ENCODE measurements around the gene GSTM1. TPM values are rescaled to one million over a fixed set of nuclear protein-coding genes. Genes with fewer than 3 reads are reported as not detected.
"Not testable (repeated sequence)": the region's sequence is repeated elsewhere in the genome, so short reads cannot be mapped to it uniquely, and the experiment has no call there.

The GSTM1 gene
- total RNA-seq, 2 experiments from 2014 or later: not detected

GRCh38 chr1:109657970-109658369 lies 29.6 kb upstream of the GSTM1 start:
- ChIA-PET CTCF (no interaction called here), POLR2A (no interaction called here)

- CTCF ChIA-PET: no interaction called here
- POLR2A ChIA-PET: no interaction called here
These were observed 29.0 kb upstream of the GSTM1 start for GRCh38 chr1:109658533-109659042.

GRCh38 chr1:109659145-109659544 lies 28.5 kb upstream of the GSTM1 start:
- ChIA-PET POLR2A (no interaction called here), CTCF (no interaction called here)

- ChIA-PET CTCF (no interaction called here), POLR2A (no interaction called here)
These were observed 27.5 kb upstream of the GSTM1 start for GRCh38 chr1:109659997-109660690.

GRCh38 chr1:109660691-109661026 lies 27.0 kb upstream of the GSTM1 start:
- POLR2A ChIA-PET: not testable (repeated sequence)
- CTCF ChIA-PET: interaction anchor here (2.7 kb wide), 1 partner anchor 20 kb away, joined by 9 read pairs; no protein-coding TSS in a partner anchor

GRCh38 chr1:109661391-109661790 lies 26.2 kb upstream of the GSTM1 start:
- CTCF ChIA-PET: interaction anchor here (2.7 kb wide), 1 partner anchor 21 kb away, joined by 9 read pairs; no protein-coding TSS in a partner anchor
- POLR2A ChIA-PET: no interaction called here

- ChIA-PET CTCF (no interaction called here), POLR2A (no interaction called here)
These were observed 22.9 kb upstream of the GSTM1 start for GRCh38 chr1:109664671-109665070.

GRCh38 chr1:109667452-109668122 lies 20.0 kb upstream of the GSTM1 start, which contains the start of gene GSTM2:
Gene GSTM2, plus strand, starts transcription at chr1:109668057. Its CDS starts 59 bp downstream, at chr1:109668116.
- POLR2A ChIA-PET: no interaction called here
- CTCF ChIA-PET: interaction anchor here (0.9 to 1.4 kb wide), 2 partner anchors 24 to 109 kb away, joined by 3 read pairs; no protein-coding TSS in a partner anchor

- CTCF ChIA-PET: interaction anchor here (0.9 to 1.4 kb wide), 3 partner anchors 25 to 109 kb away, joined by 3 read pairs; no protein-coding TSS in a partner anchor
- POLR2A ChIA-PET: no interaction called here
These were observed 19.4 kb upstream of the GSTM1 start for GRCh38 chr1:109668123-109668775.

- ChIA-PET POLR2A (interaction anchor here (0.6 kb wide), 1 partner anchor 290 kb away, joined by 3 read pairs; no protein-coding TSS in a partner anchor), CTCF (interaction anchor here (1.2 to 2.0 kb wide), 2 partner anchors 28 to 29 kb away, joined by 3 to 7 read pairs; no protein-coding TSS in a partner anchor)
These were observed 18.2 kb upstream of the GSTM1 start for GRCh38 chr1:109669246-109669948.

- CTCF ChIA-PET: interaction anchor here (2.0 kb wide), 1 partner anchor 29 kb away, joined by 7 read pairs; no protein-coding TSS in a partner anchor
- POLR2A ChIA-PET: interaction anchor here (0.6 kb wide), 1 partner anchor 291 kb away, joined by 3 read pairs; no protein-coding TSS in a partner anchor
These were observed 17.7 kb upstream of the GSTM1 start for GRCh38 chr1:109669949-109670302.

- CTCF ChIA-PET: interaction anchor here (0.6 to 2.0 kb wide), 2 partner anchors 31 to 266 kb away, joined by 6 to 7 read pairs; no protein-coding TSS in a partner anchor
- POLR2A ChIA-PET: no interaction called here
These were observed 16.6 kb upstream of the GSTM1 start for GRCh38 chr1:109671067-109671466.

GRCh38 chr1:109673861-109674260 lies 13.8 kb upstream of the GSTM1 start:
- POLR2A ChIA-PET: not testable (repeated sequence)

GRCh38 chr1:109676683-109677381 lies 10.8 kb upstream of the GSTM1 start:
- CTCF ChIA-PET: not testable (repeated sequence)

More at GRCh38 chr1:109673861-109674260, 13.8 kb upstream of the GSTM1 start:
- CTCF ChIA-PET: not testable (repeated sequence)

GRCh38 chr1:109677459-109677858 lies 10.2 kb upstream of the GSTM1 start:
- ChIA-PET CTCF (no interaction called here), POLR2A (no interaction called here)

More at GRCh38 chr1:109676683-109677381, 10.8 kb upstream of the GSTM1 start:
- POLR2A ChIA-PET: interaction anchor here (0.6 kb wide), 1 partner anchor 164 kb away, joined by 3 read pairs; no protein-coding TSS in a partner anchor

- CTCF ChIA-PET: interaction anchor here (0.7 kb wide), 1 partner anchor 350 kb away, joined by 3 read pairs; no protein-coding TSS in a partner anchor
- POLR2A ChIA-PET: not testable (repeated sequence)
These were observed 9.0 kb upstream of the GSTM1 start for GRCh38 chr1:109678637-109679036.

- POLR2A ChIA-PET, CTCF ChIA-PET: not testable (repeated sequence)
These were observed 2.8 kb upstream of the GSTM1 start for GRCh38 chr1:109684777-109685176.

GRCh38 chr1:109685399-109685798 lies 2.2 kb upstream of the GSTM1 start:
- POLR2A ChIA-PET, CTCF ChIA-PET: not testable (repeated sequence)

GRCh38 chr1:109685890-109686289 lies 1.7 kb upstream of the GSTM1 start:
- POLR2A ChIA-PET, CTCF ChIA-PET: not testable (repeated sequence)
